GM12878 (cell line): Measurements from ENCODE around the gene GON4L.

Source experiments
- CHD2 ChIP-seq: IDR thresholded peaks from 2 replicates; pipeline ENCODE4 v1.6.1; 2011; ENCODE audit warnings: low read depth, low read length, improper control_type of control experiment, borderline replicate concordance
- JUNB ChIP-seq: IDR thresholded peaks from 2 replicates; pipeline ENCODE4 v1.6.1; 2016; ENCODE audit warnings: antibody characterized with exemption, mild to moderate bottlenecking
- KDM1A ChIP-seq: fragments of 200-600 bp; sonication (generic); IDR thresholded peaks from 2 replicates; pipeline ENCODE4 v1.6.1; 2016; ENCODE audit warnings: borderline replicate concordance
- MEF2A ChIP-seq: IDR thresholded peaks from 2 replicates; pipeline ENCODE4 v1.6.1; 2011; ENCODE audit warnings: low read depth, mild to moderate bottlenecking, low read length, moderate library complexity; ENCODE audit not compliant: insufficient read depth
- MYB ChIP-seq: fragments of 150-350 bp; IDR thresholded peaks from 2 replicates; pipeline ENCODE4 v1.6.1; 2014; ENCODE audit warnings: mild to moderate bottlenecking, low read depth, low read length, borderline replicate concordance
- POLR2A ChIP-seq: IDR thresholded peaks from 2 replicates; pipeline ENCODE4 v1.6.1; 2011; ENCODE audit warnings: low read depth, mild to moderate bottlenecking, low read length
- RAD21 ChIP-seq: IDR thresholded peaks from 2 replicates; pipeline ENCODE4 v1.6.1; 2011; ENCODE audit warnings: mild to moderate bottlenecking, low read depth, low read length, moderate library complexity; ENCODE audit not compliant: insufficient read depth
- ZNF24 ChIP-seq: fragments of 450-650 bp; IDR thresholded peaks from 2 replicates; pipeline ENCODE4 v1.6.1; 2017; ENCODE audit warnings: antibody characterized with exemption, mild to moderate bottlenecking

GRCh38 chr1:155813672-155814071 is 43.3 kb downstream of the GON4L start:
- no peak for TF ChIP-seq ZNF24
- no peak for TF ChIP-seq MYB
- no peak for TF ChIP-seq RAD21
- TF ChIP-seq JUNB = no peak
- no peak for TF ChIP-seq POLR2A
- TF ChIP-seq MEF2A = no peak
- no peak for TF ChIP-seq CHD2
- TF ChIP-seq KDM1A = no peak
